ENCODE results near the gene GUK1.
A peak's percentile ranks its signal among the peaks of the same experiment; 100 is the strongest.

GUK1 gene

DNA sequence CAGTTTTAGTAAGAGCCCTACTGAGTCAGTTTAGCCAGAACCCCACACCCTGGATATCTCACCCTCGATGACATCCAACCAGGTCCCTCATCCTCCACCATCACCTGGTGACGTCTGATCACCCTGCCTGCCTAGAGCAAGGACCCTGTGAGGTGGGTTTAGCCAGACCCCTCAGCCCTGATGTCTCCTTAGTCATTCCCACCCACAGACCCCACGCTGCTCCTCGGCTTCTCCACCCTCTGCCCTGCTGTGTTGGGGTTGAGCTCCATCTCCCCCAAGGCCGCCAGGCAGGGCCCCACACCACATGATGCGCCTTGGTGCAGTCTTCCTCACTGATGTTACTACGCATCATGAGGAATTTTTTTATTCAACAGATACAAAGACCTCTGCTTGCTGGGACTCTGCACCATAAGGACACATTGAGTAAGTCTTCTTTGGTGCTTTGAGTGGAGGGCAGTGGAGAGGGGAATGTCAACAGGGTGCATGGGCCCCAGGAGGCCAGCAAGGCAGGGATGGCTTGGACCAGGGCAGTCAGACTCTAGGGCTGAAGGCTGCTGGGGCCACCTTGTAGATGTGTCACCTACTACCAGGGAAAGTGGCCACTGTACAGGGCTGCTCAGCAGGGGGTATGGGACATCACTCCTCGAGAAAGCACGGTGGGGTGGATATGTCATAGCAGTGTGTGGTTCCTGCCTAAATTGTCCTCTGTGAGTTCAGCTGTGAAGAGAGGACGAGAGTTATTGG is 23.9 kb downstream of the GUK1 start:
- DNase-seq: no peak

DNA sequence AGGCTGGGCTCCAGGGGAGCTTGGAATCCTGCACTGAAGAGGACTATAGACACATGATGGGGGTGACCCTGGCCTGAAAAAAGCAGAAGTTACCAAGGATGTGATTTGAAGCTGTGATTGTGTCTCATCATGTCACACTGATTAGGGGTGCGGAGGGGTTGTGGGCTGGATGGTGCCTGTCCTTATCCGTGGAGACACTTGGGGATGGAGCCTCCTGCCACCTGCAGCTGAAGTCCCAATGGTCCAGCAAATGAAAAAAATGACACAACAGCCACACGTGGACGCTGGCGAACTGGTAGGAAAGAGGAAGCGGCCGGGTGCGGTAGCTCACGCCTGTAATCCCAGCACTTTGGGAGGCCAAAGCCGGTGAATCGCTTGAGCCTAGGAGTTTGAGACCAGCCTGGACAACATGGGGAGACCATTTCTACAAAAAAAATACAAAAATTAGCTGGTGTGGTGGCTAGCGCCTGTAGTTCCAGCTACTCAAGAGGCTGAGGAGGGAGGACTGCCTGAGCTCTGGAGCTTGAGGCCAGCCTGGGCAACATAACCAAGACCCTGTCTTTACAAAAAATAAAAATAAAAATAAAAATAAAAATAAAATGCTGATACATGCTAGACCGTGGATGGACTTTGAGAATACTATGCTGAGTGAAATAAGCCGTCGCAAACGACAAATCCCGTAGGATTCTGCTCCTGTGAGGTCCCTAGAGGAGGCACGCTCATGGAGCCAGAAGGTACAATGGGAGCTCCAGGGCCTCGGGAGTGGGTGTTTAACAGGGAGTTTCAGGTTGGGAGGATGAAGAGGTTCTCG is 24.7 kb downstream of the GUK1 start:
- no peak for DNase-seq

DNA sequence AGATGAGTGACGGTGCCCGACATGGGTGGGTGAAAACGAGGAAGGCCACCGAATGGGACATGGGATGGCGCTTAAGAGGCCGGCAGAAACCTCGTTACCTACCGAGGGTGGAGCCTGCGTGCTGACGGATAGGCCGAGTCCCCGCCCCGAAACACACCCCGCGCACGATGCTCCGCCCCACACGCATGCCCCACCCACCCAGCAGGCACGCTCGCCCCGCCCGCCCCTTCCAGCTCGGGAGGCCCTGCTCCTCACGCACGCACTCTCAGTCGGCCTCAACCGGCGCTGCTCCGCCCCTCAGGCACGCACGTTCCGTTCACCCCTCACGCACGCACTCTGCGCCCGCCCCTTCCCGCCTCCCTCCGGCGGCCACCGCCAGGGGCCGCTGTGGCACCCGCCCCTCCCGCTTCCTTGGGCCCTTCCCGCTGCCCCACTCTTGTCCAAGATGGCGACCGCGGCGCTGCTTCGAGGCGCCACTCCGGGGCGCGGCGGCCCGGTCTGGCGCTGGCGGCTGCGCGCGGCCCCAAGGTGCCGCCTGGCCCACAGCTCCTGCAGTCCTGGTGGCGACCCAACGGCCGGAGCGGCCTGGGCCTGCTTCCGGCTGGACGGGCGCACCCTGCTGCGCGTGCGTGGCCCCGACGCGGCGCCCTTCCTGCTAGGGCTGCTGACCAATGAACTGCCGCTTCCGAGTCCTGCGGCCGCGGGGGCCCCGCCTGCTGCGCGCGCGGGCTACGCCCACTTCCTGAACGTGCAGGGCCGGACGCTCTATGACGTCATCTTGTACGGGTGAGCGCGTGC is 25.5 kb downstream of the GUK1 start, which contains the start of gene IBA57:
Gene IBA57, plus strand, starts transcription at position 433 of the 798 bp plus-strand sequence. Its CDS starts 13 bp downstream, at position 446.
- DNase-seq: peak; percentile 100

DNA sequence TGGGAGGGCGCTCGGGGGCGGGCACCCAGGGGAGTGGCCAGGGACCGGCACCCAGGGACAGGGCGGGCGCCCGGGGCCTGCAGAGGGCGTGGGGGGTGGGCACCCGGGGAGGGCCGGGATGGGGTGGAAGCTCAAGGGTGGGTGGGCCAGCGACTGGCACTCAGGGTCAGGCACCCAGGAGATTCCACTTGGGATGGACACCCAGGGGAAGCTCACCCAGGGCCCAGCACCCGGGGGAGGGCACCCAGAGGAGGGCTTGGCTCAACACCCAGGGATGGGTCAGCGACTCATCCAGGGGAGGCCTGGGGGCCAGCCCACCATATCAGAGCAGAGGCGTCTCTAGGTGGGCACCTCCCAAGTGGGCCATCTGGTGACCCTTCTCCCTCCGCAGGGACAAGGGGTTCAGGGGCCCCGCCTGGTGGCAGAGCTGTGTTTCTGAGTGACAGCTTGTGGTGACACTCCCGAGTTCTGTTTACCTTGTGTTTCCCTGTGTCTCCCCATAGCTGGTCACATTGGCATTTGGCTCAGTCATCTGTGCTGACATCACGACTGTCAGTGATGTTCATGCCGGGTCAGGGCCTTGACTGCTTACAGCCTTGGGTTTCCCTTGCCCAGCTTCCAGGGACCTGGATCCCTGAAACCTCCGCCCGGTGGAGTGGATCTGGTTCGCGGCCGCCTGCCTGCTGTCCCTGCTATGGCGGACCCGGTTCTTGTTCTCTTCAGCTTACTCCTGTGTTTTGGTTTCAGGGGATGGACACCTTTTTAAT is 26.3 kb downstream of the GUK1 start:
- peak in 1 of 2 experiments; percentile 74 for DNase-seq

DNA sequence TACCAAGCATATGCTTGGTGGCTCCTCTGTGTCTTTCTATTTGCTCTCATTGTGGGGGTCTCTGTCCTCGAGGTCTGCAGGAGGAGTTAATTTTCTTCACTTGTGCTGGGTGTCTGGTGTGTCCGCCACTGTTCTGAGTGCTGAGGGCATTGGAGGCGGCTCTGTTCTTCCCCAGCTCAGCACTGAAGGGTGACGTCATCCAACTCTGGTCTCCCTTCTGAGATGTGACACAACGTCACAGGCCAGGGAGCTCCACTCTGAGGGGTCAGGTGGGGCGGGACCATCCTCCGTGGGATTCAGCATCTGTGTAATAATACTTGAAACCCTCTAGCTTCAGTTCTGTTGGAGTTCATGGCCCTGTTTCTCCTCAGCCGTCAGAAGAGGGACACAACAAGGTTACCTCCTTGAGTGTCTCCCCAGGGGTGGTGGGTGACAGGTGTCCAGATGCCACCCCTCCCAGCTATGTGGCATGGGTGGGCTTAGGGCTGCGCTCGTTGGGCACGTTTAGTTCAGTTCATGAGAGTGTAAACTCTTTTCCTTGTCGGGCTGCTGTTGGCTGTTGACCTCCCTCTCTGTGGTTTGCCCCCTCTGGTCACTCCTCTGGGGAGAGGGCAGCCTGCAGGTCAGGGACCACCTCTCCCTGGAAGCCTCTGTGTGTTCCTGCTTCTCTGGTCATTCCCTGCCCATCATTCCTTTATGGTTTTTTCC is 28.6 kb downstream of the GUK1 start:
- no peak for DNase-seq

DNA sequence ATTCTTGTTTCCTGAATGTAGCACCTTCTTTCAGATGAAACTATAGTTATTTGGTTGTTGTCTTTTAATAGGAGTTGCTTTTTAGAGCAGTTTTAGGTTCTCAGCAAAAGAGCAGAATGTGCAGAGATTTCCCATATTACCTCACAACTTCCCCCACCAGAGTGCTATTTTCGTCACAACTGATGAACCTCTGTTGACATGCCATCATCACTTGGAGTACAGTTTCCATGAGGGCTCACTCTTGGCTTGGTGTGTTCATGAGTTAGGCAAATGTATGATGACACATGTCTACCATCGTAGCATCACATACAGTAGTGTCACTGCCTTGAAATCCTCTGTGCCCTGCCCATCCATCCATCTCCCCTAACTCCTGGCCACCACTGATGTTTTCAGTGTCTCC is 29.3 kb downstream of the GUK1 start:
- no peak for DNase-seq

DNA sequence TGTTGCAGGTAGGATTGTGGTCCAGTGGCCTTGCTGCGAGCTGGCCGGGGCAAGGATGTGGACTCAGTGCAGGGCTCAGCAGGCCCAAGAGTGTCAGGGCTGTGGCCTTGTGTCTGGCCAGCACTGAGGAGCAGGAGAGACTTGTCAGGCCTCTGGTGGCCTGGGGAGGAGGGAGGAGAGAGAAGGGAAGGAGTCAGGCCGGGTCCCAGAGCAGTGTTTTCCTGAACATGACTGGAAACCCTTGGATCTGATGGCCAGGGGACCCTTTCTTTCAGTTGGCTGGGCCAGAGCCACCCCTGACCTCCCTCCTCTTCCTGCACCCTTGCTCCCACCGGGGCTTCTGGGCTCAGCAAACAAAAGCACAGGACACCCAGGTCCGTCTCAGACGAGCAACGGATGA is 30.6 kb downstream of the GUK1 start:
- DNase-seq: no peak

DNA sequence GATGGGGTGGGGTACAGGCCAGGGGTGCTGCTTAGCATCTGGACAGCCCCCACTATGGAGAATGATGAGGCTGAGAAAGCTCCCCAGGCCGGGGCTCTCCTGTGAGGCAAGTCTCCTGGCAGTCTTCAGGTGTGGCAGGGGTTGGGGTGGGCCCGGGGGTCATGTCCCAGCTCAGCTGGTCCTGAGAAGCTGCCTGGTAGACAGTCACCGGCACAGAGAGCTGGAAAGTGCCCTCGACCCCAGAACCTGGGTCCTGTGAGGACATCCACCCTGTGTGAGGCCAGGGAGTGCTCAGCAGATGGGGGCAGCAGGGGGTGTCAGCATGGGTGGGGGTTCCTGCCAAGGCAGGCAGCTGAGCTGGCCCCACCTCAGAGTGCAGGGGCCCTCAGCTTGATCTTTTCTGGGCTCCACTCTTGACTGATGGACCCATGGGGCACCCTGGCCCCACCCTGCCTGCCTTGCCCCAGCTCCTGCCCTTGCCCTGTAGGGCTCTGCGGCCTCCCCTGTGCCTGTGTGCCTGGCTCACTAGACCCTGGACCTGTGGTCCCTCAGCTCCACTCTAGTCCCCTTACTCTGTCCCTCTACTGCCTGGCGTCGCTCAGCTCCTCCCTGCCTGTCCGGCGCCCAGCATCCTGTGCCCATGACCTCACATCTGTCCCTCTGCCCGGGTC is 31.3 kb downstream of the GUK1 start:
- DNase-seq: no peak

DNA sequence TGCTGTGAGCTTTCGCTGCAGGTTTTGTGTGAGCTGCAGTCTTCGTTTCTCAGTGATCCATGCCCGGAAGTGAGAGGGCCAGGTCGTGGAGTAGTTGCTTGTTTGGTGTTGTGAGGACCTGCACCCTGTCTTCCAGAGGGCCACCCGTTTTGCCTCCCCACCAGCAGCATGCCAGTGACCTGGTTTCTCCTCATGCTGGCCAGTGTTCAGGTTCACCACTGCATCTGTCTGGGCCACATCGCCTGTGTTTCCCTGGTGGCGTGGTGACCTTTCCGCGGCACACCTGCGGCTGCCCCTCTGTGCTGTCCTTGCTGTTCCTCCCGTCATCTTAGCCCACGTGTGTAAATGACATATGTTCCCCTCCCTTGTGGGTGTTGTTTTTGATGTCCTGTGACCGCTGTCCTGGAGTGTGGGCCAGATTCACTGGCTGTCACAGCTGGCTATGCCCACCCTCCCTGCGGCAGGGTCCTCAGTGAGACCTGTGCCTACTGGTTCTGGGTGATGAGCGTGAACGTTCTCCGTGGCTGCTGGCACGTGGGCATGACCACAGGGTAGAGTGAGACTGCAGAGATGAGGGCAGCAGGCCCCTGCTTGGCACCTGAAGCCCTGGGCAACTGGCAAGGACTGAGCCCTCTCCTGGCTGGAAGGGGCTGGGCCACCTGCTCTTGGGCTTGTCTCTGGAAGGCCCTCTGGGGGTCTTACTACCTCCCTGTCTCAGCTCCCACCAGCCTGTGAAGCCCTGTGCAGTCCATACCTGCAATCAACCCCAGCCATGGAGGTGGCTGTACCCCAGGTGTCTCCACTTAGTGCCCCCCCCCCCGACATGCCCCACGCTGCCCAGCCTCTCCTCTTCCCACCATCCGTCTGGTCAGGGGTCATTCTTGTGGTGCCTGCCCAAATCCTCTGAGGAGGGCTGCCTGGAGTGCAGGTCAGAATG is 32.8 kb downstream of the GUK1 start:
- no peak for DNase-seq

DNA sequence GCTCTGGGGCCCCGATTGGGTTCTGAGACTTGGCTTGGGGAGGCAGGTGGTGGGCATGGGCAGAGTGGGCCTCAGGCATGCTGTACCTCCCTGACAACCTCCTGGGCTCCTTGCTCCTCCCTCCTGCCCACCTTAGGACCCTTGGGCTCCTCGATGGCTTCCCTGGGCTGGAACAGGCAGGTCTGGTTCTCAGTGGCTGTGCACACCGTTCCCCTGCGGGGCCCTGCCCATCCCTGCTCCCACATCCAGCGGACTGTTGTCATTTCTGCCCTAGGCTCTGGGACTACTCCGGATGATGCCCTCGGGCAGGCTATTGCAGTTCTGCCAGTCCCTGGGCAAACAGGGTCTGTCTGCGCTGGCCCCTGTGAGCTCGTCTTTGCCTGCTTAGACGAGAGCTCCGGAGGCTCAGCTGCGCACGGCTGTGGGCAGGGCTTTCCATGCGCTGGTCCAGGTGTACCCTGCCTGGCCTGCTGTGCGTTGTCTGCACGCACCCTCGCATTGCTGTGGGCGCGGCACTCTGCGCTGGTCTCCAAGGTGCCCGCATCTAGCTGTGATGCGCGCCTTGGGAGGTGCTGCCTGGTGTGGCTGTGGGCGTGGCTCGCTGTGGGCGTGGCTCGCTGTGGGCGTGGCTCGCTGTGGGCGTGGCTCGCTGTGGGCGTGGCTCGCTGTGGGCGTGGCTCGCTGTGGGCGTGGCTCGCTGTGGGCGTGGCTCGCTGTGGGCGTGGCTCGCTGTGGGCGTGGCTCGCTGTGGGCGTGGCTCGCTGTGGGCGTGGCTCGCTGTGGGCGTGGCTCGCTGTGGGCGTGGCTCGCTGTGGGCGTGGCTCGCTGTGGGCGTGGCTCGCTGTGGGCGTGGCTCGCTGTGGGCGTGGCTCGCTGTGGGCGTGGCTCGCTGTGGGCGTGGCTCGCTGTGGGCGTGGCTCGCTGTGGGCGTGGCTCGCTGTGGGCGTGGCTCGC is 33.7 kb downstream of the GUK1 start:
- DNase-seq: peak; percentile 47 to 49

DNA sequence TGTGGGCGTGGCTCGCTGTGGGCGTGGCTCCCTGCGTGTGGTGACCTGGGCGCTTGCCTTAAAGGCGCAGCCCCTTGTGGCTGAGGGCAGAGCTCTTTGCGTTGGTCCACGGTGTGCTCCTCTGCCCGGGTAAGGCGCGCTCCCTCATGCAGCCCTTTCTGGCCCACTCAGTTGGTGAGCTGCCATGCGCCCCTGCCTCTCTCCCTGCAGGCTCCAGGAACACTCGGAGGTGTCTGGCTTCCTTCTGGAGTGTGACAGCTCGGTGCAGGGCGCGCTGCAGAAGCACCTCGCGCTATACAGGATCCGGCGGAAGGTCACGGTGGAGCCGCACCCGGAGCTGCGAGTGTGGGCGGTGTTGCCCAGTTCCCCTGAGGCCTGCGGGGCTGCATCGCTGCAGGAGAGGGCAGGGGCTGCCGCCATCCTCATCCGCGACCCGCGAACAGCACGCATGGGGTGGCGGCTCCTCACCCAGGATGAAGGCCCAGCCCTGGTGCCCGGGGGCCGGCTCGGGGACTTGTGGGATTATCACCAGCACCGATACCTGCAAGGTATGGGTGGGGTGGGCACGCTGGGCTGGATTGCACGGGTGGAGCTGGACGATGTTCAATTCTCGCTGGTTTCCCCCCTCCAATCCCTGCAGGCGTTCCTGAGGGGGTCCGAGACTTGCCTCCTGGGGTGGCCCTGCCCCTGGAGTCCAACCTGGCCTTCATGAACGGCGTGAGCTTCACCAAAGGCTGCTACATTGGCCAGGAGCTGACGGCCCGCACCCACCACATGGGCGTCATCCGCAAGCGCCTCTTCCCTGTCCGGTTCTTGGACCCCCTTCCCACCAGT is 34.6 kb downstream of the GUK1 start:
- DNase-seq: peak in 1 of 2 experiments; percentile 49

DNA sequence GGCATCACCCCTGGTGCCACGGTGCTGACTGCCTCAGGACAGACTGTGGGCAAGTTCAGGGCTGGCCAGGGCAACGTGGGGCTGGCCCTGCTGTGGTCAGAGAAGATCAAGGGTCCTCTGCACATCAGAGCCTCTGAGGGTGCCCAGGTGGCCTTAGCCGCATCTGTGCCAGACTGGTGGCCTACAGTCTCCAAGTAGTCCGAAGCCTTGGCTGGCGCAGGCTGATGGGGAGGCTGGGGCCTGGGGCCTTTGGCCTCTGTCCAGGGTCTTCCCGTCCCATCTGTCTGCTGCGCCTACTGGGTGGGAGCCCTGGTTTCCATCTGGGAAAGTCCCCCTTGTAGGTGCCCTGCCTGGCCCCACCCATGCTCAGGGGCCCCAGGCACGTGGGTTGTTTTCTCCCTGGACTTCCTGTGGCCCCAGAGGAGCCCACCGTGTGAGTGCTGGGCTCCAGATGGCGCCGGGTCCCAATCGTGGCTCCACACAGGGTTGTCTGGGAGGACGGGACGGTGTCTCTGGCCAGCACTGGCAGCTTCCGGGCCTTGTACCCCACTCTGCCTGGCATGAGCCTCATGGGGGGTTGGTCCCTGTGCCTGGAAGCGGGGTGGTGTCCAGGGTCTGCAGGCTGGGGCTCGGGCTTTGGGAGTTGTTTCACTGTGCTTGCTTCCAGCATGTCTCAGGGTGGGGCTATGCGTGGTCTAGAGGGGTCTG is 35.4 kb downstream of the GUK1 start:
- DNase-seq: no peak

DNA sequence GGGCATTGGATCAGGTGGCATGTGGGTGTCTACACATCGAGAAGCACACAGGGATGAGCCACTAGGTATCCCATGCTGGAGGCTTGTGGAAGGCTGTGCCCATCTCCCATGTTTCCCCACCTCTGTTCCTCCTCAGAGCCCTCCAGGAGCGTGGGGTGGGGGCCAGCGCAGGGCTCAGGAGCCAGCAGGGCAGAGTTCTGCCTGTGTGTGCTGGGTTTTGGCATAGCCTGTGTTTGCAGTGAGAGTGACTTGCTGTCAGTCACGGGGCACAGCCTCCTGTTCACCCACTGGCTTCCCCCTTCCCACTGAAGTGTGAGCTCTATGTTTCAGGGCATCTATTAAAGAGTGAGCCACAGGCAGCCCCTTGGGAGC is 35.9 kb downstream of the GUK1 start:
- DNase-seq: no peak

DNA sequence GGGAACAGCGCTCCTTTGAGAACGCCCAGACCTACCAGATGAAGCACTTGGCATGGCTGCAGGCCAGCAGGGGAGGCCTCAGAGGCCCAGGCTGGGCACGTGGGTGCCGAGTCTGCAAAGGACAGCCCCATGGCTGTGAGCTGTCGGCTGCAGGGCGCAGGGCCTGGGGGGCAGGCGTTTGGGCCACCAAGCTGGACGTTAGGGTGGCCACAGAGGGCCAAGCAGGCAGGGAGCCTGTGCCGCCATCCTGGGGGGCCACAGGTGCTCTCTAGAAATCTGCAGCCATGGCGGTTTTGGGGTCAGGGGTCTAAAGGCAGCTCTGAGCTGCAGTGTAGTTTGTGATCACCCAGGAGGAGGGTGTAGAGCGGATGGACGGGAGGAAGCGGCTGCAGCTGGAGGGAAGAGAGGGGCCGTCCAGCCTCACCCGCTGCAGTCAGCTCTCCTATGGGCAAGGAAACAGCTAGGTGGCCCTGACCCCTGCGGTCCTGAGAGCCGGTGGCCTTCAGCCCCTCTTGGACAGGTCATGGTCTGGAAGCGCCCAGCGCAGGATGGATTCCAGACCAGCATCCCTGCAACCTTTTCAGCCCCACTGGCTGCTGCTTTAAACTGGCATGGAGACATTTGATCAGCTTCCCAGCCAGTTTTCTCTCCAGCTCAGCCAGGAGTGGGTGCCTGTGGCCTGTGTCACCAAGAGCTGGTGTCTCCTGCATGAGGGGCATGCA is 36.5 kb downstream of the GUK1 start:
- DNase-seq: no peak

DNA sequence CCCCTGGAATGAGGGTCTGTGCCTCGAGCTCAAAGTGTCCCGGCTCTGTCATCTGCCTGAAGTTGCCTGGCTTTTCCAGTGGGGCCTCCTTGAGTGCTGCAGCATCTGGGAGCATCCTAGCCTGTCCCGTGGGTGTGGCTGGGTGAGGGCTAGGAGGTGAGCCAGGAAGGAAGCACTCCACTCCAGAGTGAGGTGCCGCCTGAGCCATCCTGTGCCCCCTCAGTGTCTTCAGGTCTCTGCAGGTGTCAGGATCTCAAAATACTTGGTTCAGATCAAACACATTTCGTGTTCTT is 37.0 kb downstream of the GUK1 start:
- no peak for DNase-seq

DNA sequence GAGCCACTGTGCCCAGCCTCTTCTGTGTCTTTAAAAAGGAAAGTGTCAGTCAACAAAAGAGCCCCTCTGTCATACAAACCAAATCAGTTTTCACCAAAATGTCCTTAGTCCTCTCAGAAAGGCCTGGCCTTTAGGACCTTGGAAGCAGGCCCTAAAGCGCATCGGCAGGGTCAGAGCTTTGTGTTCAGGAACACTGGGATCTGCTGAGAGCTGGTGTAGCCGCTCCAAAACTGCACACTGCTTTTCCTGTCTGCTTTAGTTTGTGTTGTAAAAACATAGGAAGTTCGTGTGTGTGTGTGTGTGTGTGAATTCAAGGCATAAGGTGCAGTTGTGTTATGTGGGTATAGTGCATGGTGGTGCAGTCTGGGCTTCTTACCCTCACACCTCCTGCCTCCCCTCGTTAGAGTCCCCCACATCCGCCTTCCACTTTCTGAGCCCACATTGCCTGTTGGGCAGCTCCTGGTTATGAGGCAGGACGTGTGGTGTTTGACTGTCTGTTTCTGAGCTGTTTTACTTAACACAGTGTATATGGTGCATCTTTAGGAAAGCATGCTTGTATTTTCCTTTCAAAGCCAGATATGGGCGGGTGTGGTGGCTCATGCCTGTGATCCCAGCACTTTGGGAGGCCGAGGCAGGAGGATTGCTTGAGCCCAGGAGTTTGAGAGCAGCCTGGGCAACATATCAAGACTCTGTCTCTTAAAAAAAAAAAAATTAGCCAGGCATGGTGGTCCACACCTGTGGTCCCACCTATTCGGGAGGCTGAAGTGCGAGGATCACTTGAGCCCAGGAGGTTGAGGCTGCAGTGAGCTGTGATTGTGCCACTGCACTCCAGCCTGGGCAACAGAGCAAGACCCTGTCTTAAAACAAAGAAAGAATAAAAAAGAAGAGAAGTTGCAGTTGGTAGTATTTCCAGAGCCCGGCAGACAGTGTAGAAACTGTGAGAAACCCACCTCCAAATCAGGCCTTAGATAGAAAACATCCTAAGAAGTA is 37.9 kb downstream of the GUK1 start:
- no peak for DNase-seq
